HEK293T (cell line): ENCODE data around the gene ADGRL3.
"Not testable (repeated sequence)": the region's sequence is repeated elsewhere in the genome, so short reads cannot be mapped to it uniquely, and the experiment has no call there.

Experiments used
- CTCF ChIA-PET: fragments of 350-600 bp; formaldehyde crosslinking; extraction: SDS; loops from one replicate; lab custom pipeline; 2021; ENCODE audit warnings: antibody characterized with exemption, inconsistent platforms; lab: Yijun Ruan, JAX
- POLR2A ChIA-PET: fragments of 350-600 bp; formaldehyde crosslinking; extraction: SDS; loops from one replicate; lab custom pipeline; 2020; ENCODE audit warnings: antibody characterized with exemption, inconsistent platforms; lab: Yijun Ruan, JAX
- DNase-seq: peaks from one replicate; pipeline ENCODE4 v3.0.0; 2012; ENCODE audit warnings: mixed read lengths; ENCODE audit errors: extremely low spot score
- ARNT ChIP-seq: fragments of 450-650 bp; IDR thresholded peaks from 2 replicates; pipeline ENCODE4 v1.6.1; 2017; ENCODE audit warnings: mild to moderate bottlenecking
- BHLHE40 ChIP-seq: fragments of 450-650 bp; IDR thresholded peaks from 2 replicates; pipeline ENCODE4 v1.6.1; 2016; ENCODE audit warnings: mild to moderate bottlenecking, moderate library complexity, borderline replicate concordance
- CTBP1 ChIP-seq: fragments of 450-650 bp; IDR thresholded peaks from 2 replicates; pipeline ENCODE4 v1.6.1; 2016; ENCODE audit warnings: borderline replicate concordance
- ELF4 ChIP-seq: fragments of 450-650 bp; IDR thresholded peaks from 2 replicates; pipeline ENCODE4 v1.6.1; 2017; ENCODE audit warnings: antibody characterized with exemption
- FOXA1 ChIP-seq: fragments of 450-650 bp; IDR thresholded peaks from 2 replicates; pipeline ENCODE4 v1.6.1; 2016; ENCODE audit warnings: mild to moderate bottlenecking
- FOXK2 ChIP-seq: fragments of 450-650 bp; IDR thresholded peaks from 2 replicates; pipeline ENCODE4 v1.6.1; 2016; ENCODE audit warnings: mild to moderate bottlenecking
- FOXM1 ChIP-seq: fragments of 450-650 bp; IDR thresholded peaks from 2 replicates; pipeline ENCODE4 v1.6.1; 2017; ENCODE audit warnings: mild to moderate bottlenecking, borderline replicate concordance
- HDGF ChIP-seq: fragments of 450-650 bp; IDR thresholded peaks from 2 replicates; pipeline ENCODE4 v1.6.1; 2017; ENCODE audit warnings: antibody characterized with exemption, borderline replicate concordance
- L3MBTL2 ChIP-seq: fragments of 450-650 bp; conservative IDR thresholded peaks from 2 replicates; pipeline ENCODE4 v1.6.1; 2016; ENCODE audit warnings: mild to moderate bottlenecking
- LEF1 ChIP-seq: fragments of 450-650 bp; IDR thresholded peaks from 2 replicates; pipeline ENCODE4 v1.6.1; 2017; ENCODE audit warnings: mild to moderate bottlenecking, borderline replicate concordance
- NFRKB ChIP-seq: fragments of 450-650 bp; IDR thresholded peaks from 2 replicates; pipeline ENCODE4 v1.6.1; 2016; ENCODE audit warnings: mild to moderate bottlenecking, moderate library complexity
- SP1 ChIP-seq: fragments of 450-650 bp; IDR thresholded peaks from 2 replicates; pipeline ENCODE4 v1.6.1; 2017
- SUZ12 ChIP-seq: fragments of 450-650 bp; IDR thresholded peaks from 2 replicates; pipeline ENCODE4 v1.6.1; 2016; ENCODE audit warnings: mild to moderate bottlenecking
- TARDBP ChIP-seq: fragments of 450-650 bp; IDR thresholded peaks from 2 replicates; pipeline ENCODE4 v1.6.1; 2016
- ZNF384 ChIP-seq: fragments of 450-650 bp; IDR thresholded peaks from 2 replicates; pipeline ENCODE4 v1.6.1; 2016
- TF ChIP-seq, protein P1 (sequence below): fragments of 450-650 bp; IDR thresholded peaks from 2 replicates; pipeline ENCODE4 v1.6.1; 2016

The ADGRL3 gene

DNA sequence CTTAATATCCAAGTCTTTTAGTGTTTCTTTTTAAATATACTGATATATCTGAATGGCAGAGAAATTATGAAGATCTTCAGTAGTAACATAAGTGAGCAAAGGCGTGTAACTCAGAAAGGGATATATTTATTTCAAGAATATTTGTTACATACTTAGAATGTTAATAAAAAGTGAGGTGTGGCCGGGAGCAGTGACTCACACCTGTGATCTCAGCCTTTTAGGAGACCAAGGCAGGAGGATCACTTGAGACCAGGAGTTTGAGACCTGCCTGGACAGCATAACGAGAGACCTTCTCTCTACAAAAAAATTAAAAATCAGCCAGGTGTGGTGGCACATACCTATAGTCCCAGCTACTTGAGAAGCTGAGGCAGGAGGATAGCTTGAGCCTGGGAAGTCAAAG is 651.0 kb downstream of the ADGRL3 start:
- CTCF ChIA-PET, result no interaction called here
- TF ChIP-seq ZNF384, result no peak
- TF ChIP-seq BHLHE40, result no peak
- no peak for TF ChIP-seq FOXM1
- TF ChIP-seq TARDBP, result no peak
- TF ChIP-seq, protein P1, sequence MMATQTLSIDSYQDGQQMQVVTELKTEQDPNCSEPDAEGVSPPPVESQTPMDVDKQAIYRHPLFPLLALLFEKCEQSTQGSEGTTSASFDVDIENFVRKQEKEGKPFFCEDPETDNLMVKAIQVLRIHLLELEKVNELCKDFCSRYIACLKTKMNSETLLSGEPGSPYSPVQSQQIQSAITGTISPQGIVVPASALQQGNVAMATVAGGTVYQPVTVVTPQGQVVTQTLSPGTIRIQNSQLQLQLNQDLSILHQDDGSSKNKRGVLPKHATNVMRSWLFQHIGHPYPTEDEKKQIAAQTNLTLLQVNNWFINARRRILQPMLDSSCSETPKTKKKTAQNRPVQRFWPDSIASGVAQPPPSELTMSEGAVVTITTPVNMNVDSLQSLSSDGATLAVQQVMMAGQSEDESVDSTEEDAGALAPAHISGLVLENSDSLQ, result no peak
- TF ChIP-seq CTBP1, result no peak
- no peak for TF ChIP-seq NFRKB
- TF ChIP-seq SP1, result no peak
- no peak for DNase-seq
- POLR2A ChIA-PET, result no interaction called here

- CTCF ChIA-PET, POLR2A ChIA-PET, DNase-seq: not testable (repeated sequence)
These were observed 652.0 kb downstream of the ADGRL3 start for GRCh38 chr4:61852105-61852504.

- no peak for DNase-seq
- POLR2A ChIA-PET, result no interaction called here
- no peak for TF ChIP-seq FOXA1
- TF ChIP-seq, protein P1, result no peak
- no peak for TF ChIP-seq FOXM1
- no peak for TF ChIP-seq CTBP1
- TF ChIP-seq TARDBP, result no peak
- no peak for TF ChIP-seq L3MBTL2
- TF ChIP-seq NFRKB, result no peak
- CTCF ChIA-PET, result no interaction called here
These were observed 652.9 kb downstream of the ADGRL3 start for GRCh38 chr4:61853041-61853440.

- POLR2A ChIA-PET, result no interaction called here
These were observed 660.2 kb downstream of the ADGRL3 start for GRCh38 chr4:61860376-61860775.

DNA sequence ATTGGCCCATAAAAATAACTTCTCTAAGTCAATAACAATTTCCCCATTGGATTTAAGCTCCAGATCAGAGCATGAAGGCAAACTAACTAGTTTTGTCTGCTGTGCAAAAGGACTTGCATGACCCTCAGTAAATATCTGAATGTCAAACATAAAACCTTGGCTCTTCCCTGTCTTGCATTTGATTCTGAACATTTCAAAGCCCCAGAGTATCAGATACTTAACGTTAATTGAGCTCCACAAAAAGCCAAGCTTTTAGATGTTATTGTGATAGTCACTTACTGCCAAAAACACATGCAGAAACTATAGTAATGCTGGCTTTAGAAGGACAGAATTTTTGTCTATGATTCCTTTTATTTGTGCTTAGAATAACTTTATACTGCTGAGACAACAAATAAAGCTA is 664.2 kb downstream of the ADGRL3 start:
- TF ChIP-seq SP1 (no peak), SUZ12 (no peak), ELF4 (no peak), BHLHE40 (no peak)
- POLR2A ChIA-PET, result no interaction called here
- DNase-seq, result no peak

More at GRCh38 chr4:61860376-61860775, 660.2 kb downstream of the ADGRL3 start:
- CTCF ChIA-PET, result no interaction called here
- no peak for TF ChIP-seq NFRKB
- TF ChIP-seq ELF4, result no peak
- no peak for TF ChIP-seq SUZ12
- no peak for TF ChIP-seq FOXK2
- TF ChIP-seq FOXM1, result no peak
- no peak for TF ChIP-seq ARNT
- no peak for TF ChIP-seq TARDBP
- TF ChIP-seq BHLHE40, result no peak
- TF ChIP-seq FOXA1, result no peak
- no peak for TF ChIP-seq SP1
- TF ChIP-seq ZNF384, result no peak
- TF ChIP-seq, protein P1, result no peak
- DNase-seq, result no peak

GRCh38 chr4:61866378-61867030 is 666.4 kb downstream of the ADGRL3 start:
- DNase-seq, result no peak
- POLR2A ChIA-PET, result no interaction called here
- TF ChIP-seq CTBP1 (no peak), FOXM1 (no peak), HDGF (no peak), SP1 (no peak), FOXK2 (no peak), LEF1 (no peak), SUZ12 (no peak), ZNF384 (no peak), NFRKB (no peak), L3MBTL2 (no peak)
- TF ChIP-seq, protein P1, result no peak
- CTCF ChIA-PET, result no interaction called here

More for the DNA sequence above, 664.2 kb downstream of the ADGRL3 start:
- CTCF ChIA-PET, result interaction anchor here (0.6 kb wide), 1 partner anchor 39 kb away, joined by 3 read pairs; no protein-coding TSS in a partner anchor

DNA sequence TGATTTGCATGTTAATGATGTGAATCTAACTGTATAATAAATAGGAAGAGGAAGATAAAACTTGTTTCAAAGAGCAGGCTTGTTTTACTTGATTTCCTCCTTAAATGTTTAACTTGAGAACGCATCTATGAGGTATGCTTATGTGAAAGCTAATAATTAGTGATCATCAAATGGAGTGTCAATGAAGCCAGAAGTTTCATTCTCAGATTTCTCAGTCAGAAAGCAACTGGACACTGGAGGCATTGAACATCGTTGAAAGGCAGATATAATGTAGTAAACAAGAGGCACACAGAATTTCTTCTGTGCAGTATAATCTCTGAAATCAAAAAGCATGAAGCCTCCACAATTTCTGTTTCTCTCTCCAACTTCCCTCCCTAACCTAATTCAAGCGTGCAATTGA is 672.9 kb downstream of the ADGRL3 start:
- ChIA-PET CTCF (no interaction called here), POLR2A (no interaction called here)
- DNase-seq, result no peak
- no peak for TF ChIP-seq HDGF
- no peak for TF ChIP-seq SUZ12
- TF ChIP-seq L3MBTL2, result no peak
- TF ChIP-seq LEF1, result no peak
- no peak for TF ChIP-seq BHLHE40
